HUES48 (cell line): ENCODE data around the gene NRP2.

ENCODE experiments used
- H3K27ac ChIP-seq: one replicate; pipeline ENCODE4 v1.7.0; 2013; ENCODE audit warnings: low read depth, low read length, inconsistent platforms
- H3K27me3 ChIP-seq: 2 replicates; pipeline ENCODE4 v1.6.1; 2013; ENCODE audit warnings: mild to moderate bottlenecking, low read length; ENCODE audit not compliant: control insufficient read depth, insufficient read depth
- H3K36me3 ChIP-seq: 2 replicates; pipeline ENCODE4 v1.6.1; 2013; ENCODE audit warnings: low read length; ENCODE audit not compliant: control insufficient read depth, insufficient read depth
- H3K4me1 ChIP-seq: 2 replicates; pipeline ENCODE4 v1.6.1; 2013; ENCODE audit warnings: mild to moderate bottlenecking, low read length; ENCODE audit not compliant: control insufficient read depth, insufficient read depth
- H3K4me3 ChIP-seq: 2 replicates; pipeline ENCODE4 v1.5.1; 2013; ENCODE audit warnings: mild to moderate bottlenecking, low read depth, low read length
- H3K9ac ChIP-seq: 2 replicates; pipeline ENCODE4 v1.6.1; 2013; ENCODE audit warnings: mild to moderate bottlenecking, low read depth, low read length, moderate library complexity
- H3K9me3 ChIP-seq: 2 replicates; pipeline ENCODE4 v1.6.1; 2013; ENCODE audit warnings: low read length; ENCODE audit not compliant: control insufficient read depth, insufficient read depth

Gene NRP2

DNA sequence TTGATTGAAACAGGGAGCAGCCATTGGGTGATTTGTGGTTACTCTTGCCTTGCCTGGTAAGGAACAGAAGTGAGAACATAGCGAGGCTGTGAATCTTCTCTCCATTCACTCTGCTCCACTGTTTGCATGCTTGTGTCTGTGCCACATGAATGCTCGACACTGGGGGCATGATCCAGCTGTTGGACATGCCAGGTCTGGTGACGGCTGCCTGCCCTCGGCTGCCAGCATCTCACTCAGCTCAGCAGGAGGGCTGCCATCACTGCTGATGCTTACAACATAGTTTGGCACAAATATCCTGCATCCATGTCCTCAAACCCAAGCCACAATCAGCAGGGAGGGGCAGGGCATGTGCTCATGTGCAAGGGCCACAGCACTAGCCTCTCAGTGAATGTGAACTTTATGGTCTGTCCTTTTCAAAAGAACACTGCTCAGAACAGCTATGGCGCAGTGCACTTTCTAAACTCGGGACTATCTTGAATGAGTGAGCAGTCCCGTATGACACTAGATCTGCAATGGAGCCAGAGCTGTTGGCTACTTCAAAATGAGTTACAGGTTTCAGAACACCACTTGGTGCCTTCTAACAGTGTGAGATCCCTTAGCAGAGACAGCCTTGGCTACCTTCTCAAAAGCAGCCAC, 126.3 kb downstream of the NRP2 start:
- no peak overlapping the region for H3K4me3 ChIP-seq
- H3K9me3 ChIP-seq = no peaks in the 10 kb centered on the region
- peaks cover 4% of the 10 kb centered on the region; the same call in 1 of the 2 replicates for H3K4me1 ChIP-seq
- H3K9ac ChIP-seq = no peak overlapping the region
- no peaks in the 10 kb centered on the region for H3K36me3 ChIP-seq
- H3K27me3 ChIP-seq = no peaks in the 10 kb centered on the region
- H3K27ac ChIP-seq = no peak overlapping the region

DNA sequence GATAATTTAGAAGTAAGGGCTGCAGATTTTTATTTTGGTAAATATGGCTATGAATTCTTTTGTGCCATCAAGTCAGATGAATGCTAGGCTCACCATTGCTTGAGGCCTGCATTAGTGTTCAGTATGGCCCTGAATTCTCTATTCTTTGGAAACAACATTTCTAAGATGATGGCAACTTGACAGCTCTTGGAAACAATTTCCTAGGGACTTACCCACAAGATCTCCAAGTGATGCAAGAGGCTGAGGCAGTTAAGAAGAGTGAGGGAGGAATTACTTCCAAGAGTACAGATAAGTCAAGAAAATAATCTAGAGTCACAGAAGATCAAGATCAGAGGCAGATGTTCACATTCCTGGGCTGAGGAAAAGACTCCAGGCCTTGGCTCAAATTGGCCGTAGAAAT, 129.1 kb downstream of the NRP2 start:
- Histone ChIP-seq H3K36me3 (no peaks in the 10 kb centered on the region), H3K27ac (no peak overlapping the region), H3K9ac (no peak overlapping the region), H3K27me3 (no peaks in the 10 kb centered on the region), H3K4me3 (no peak overlapping the region), H3K4me1 (peaks cover 16% of the 10 kb centered on the region), H3K9me3 (no peaks in the 10 kb centered on the region)

DNA sequence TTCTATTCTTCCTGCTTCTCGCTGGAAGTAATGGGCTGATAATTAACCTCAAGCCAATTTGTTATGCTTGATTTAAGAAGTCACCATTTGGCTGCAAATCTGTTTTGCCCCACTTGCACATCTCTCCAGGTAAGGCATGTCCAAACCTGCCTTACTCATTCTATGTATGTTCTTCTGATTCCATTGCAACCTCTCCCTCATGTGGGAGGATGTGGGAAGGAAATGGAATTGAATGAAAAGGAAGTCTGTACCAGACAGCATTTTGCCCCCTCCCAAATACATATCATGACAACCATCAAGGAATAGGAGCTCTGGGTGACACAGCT, 131.7 kb downstream of the NRP2 start:
- no peaks in the 10 kb centered on the region for H3K27me3 ChIP-seq
- H3K4me3 ChIP-seq = no peak overlapping the region
- no peak overlapping the region for H3K27ac ChIP-seq
- H3K9me3 ChIP-seq = no peaks in the 10 kb centered on the region
- H3K9ac ChIP-seq = no peak overlapping the region
- peaks cover 16% of the 10 kb centered on the region for H3K4me1 ChIP-seq
- H3K36me3 ChIP-seq = no peaks in the 10 kb centered on the region

DNA sequence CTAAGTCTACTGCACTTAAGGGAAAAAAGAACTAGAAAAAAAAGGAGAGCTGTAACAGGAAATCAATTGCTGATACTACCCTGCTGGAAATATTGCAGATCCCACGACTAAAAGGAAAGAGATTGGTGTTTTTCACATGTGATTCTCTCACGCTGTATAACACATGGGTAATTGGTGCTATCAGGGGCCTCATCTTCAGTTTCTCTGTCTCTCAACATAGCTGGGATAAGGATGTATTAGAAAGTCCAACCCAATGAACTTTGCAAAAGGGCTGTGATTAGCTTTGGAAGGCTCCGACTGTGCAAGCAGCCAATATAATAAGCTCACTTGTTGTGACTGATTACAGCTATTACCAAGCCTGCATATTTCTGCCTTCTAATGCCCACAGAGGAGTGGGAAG, 133.4 kb downstream of the NRP2 start:
- Histone ChIP-seq H3K27ac (no peak overlapping the region), H3K4me1 (peaks cover 16% of the 10 kb centered on the region), H3K9ac (no peak overlapping the region), H3K4me3 (no peak overlapping the region), H3K27me3 (no peaks in the 10 kb centered on the region), H3K9me3 (no peaks in the 10 kb centered on the region), H3K36me3 (no peaks in the 10 kb centered on the region)

DNA sequence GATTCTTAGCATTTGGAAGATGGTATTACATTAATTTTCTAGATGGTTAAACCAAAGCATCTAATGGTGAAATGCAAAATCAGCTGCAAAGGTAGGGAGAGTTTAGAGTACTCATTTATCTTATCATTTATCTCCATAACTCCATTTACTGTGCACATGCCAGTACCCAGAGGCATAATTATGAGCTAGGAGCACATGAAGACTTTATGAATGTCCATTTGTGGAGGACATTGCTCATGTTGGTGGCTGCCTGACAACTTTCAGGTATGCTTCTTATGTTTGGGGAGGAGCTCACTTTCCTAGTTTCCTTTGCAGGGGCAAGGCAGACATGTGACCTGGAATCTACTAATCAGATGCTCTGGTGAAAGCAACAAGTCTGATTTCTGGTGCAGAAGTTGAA, 134.0 kb downstream of the NRP2 start:
- H3K27ac ChIP-seq = no peak overlapping the region
- no peaks in the 10 kb centered on the region for H3K27me3 ChIP-seq
- H3K9ac ChIP-seq = no peak overlapping the region
- no peaks in the 10 kb centered on the region for H3K9me3 ChIP-seq
- H3K36me3 ChIP-seq = no peaks in the 10 kb centered on the region
- no peak overlapping the region for H3K4me3 ChIP-seq
- peaks cover 16% of the 10 kb centered on the region for H3K4me1 ChIP-seq

DNA sequence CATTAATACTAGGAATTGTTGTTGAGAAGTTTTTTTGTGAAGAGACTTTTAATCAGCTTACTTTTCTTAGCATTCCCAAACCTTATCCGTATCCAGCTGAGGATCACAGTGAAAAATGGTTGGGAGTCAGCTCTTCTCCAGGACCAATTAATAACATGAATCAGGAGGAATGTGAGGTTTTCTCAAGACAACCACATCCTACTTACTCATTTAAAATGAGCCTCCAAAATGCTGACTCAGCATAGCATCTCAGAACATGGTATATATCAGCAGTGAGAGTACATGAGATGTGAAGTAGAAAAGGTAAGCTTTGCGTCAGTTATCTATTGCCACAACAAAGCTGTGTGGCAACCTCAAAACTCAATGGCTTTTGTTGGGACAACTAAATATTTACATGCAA, 140.3 kb downstream of the NRP2 start:
- Histone ChIP-seq H3K9ac (no peak overlapping the region), H3K4me3 (no peak overlapping the region), H3K27ac (no peak overlapping the region), H3K27me3 (no peaks in the 10 kb centered on the region), H3K9me3 (no peaks in the 10 kb centered on the region), H3K4me1 (peaks cover under 1% of the 10 kb centered on the region; the same call in 1 of the 2 replicates), H3K36me3 (no peaks in the 10 kb centered on the region)

DNA sequence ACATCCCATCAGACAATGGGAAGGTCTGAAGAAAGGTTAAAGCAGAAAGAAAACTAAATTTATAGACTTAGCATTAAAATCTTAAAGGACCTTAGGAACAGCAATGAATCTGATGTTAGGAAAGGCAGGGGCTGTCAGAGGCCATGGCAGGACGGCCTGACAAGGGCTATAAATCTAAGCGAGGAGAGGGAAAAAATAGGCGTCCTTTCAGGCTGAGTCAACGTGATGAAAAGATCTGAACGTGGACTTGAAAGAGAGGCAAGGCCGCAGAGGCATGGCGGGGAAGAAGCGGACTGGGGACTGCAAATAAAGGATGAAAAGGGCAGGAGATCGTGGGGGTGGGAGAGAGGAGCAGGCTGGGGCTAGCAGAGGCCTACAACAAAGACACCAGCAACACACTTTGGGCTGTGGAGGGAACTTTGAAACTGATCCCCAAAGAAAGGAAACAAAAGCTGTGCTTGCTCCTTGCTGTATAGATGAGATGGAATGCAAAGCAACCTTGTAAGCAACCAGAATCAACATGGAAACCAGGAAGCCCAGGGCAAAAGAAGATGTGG, 145.6 kb downstream of the NRP2 start:
- Histone ChIP-seq H3K9ac (no peak overlapping the region), H3K9me3 (no peaks in the 10 kb centered on the region), H3K4me3 (no peak overlapping the region), H3K27me3 (no peaks in the 10 kb centered on the region), H3K36me3 (no peaks in the 10 kb centered on the region), H3K4me1 (peaks cover 3% of the 10 kb centered on the region; the same call in 1 of the 2 replicates), H3K27ac (no peak overlapping the region)

DNA sequence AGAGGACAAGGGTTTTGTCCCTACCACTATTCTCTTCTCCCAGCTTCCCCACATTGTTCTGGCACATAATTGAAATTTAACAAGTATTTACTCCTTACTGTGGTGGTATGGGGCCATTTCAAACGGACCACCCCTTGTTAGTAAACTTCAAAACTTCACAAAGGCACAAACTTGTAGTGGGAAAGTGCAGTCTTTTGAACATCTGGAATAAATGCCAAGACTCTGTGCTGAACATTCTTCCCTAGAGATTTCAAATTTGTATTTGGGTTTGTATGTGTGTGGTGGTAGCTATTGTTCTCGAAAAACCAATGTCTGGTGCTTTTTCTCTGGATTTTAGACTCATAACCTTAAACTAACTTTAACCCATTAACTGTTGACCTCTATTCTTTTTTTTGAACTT, 151.6 kb downstream of the NRP2 start:
- Histone ChIP-seq H3K4me1 (peaks cover 20% of the 10 kb centered on the region), H3K36me3 (no peaks in the 10 kb centered on the region), H3K9ac (no peak overlapping the region), H3K9me3 (peaks cover 8% of the 10 kb centered on the region), H3K27ac (no peak overlapping the region), H3K27me3 (no peaks in the 10 kb centered on the region), H3K4me3 (no peak overlapping the region)

DNA sequence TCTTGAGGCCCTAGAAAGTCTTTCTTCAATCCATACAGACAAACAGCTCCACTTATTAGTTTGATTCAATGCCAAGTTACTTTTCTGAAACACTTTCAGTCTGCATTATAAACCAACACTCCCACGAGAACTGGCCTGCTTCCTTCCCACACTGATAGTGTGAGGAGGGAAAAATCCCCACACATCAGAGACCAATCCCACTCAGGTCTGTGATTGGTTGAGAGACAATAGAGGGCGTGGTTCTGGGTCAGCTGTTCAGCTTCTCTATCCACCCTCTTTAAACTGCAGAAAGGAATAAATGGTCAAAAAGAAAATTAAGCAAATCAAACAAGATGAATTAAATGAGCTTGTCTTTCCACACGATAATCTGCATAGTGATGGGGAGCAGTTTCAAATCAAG, 152.5 kb downstream of the NRP2 start:
- H3K4me1 ChIP-seq = peaks cover 20% of the 10 kb centered on the region
- peaks cover 9% of the 10 kb centered on the region for H3K9me3 ChIP-seq
- no peaks in the 10 kb centered on the region for H3K36me3 ChIP-seq
- H3K27me3 ChIP-seq = no peaks in the 10 kb centered on the region
- H3K27ac ChIP-seq = no peak overlapping the region
- H3K4me3 ChIP-seq = no peak overlapping the region
- H3K9ac ChIP-seq = no peak overlapping the region

DNA sequence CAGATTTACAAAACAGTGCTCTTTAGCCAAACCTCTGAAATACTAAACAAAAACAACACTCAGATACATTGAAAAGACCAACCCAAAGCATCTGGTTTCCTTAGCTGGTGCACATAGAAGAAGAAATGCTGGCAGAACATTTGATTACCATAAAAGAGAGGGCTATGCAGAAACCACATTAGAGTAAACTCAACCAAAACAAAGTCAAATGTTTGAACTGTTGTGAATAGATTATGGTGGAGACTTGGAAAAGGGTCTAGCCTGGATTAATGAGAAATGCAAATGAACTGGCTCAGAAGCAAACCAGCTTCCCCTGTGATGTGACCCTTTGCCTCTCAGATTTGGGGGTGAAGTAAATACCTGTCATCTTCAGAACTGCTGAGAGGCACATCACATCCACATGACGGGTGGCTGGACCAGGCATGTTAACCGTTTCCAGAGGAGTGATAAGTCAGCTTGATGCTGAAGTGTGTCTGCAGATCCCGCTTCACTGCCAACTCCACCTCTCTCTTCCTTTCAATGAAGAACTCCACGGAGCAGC, 153.0 kb downstream of the NRP2 start:
- no peaks in the 10 kb centered on the region for H3K36me3 ChIP-seq
- H3K9ac ChIP-seq = no peak overlapping the region
- H3K27ac ChIP-seq = no peak overlapping the region
- H3K4me3 ChIP-seq = no peak overlapping the region
- peaks cover 9% of the 10 kb centered on the region for H3K9me3 ChIP-seq
- H3K27me3 ChIP-seq = no peaks in the 10 kb centered on the region
- H3K4me1 ChIP-seq = peaks cover 22% of the 10 kb centered on the region

DNA sequence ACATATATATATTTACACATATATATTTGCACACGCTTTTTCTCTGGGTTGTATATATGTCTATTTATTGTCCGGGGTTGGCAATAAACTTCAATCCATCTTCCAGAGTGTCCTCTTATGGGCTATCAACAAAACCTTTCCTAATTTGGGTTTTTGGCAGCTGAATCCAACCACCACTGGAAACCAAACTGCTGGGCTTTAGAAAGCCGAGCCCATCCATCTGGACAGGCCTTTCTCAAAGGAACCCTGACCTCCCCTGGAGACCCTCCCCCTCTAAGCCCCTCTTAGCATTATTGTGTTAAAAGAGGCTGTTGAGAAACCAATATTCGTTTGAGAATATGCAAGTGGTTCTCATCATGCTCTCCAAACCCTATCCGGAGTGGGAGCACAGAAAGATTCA, 153.6 kb downstream of the NRP2 start:
- Histone ChIP-seq H3K36me3 (no peaks in the 10 kb centered on the region), H3K9ac (no peak overlapping the region), H3K4me1 (peaks cover 24% of the 10 kb centered on the region), H3K27ac (peak overlapping the region; percentile 60), H3K27me3 (no peaks in the 10 kb centered on the region), H3K4me3 (peak overlapping the region; percentile 11; the same call in 1 of the 2 replicates), H3K9me3 (peaks cover 9% of the 10 kb centered on the region)
